HepG2 (cell line): Measurements from ENCODE around the gene MBD2. TPM values are rescaled to one million over a fixed set of nuclear protein-coding genes. Genes with fewer than 3 reads are reported as not detected.
A peak's percentile ranks its signal among the peaks of the same experiment; 100 is the strongest.

Source experiments
- ATAC-seq: fragments of 200-7000 bp; cut with Tn5 transposase; 3 replicates; pipeline ENCODE4 v1.9.1; 2020; ENCODE audit warnings: mild to moderate bottlenecking, moderate library complexity
- BruUV-seq: library from RNA; stranded (reverse); fragments of 400-500 nt; replicated peaks from 2 replicates; lab custom pipeline; 2021; lab: Mats Ljungman, UMichigan
- CTCF ChIA-PET: fragments of 300-600 bp; formaldehyde crosslinking; extraction: SDS; loops from one replicate; lab custom pipeline; 2021; ENCODE audit warnings: low total read pairs, inconsistent platforms, low intra/inter-chr PET ratio; lab: Yijun Ruan, JAX
- POLR2A ChIA-PET: fragments of 350-600 bp; sonication (Branson Sonifier 250); formaldehyde crosslinking; loops from one replicate; lab custom pipeline; 2020; ENCODE audit warnings: antibody characterized with exemption, inconsistent platforms; lab: Yijun Ruan, JAX
- DNase-seq: peaks from one replicate; pipeline ENCODE4 v3.0.0-alpha.2; 2015; ENCODE audit warnings: low spot score
- FAIRE-seq: peaks from 3 replicates; lab custom pipeline; 2011; peaks lifted over from hg19 to GRCh38; lab: Jason Lieb, UNC
- H2AFZ ChIP-seq: one replicate; pipeline ENCODE4 v1.6.1; 2011; ENCODE audit warnings: low read length, inconsistent platforms
- H3K27ac ChIP-seq: fragments of 300-600 bp; 3 replicates; pipeline ENCODE4 v1.8.0; 2011; ENCODE audit warnings: mixed run types, mild to moderate bottlenecking, mixed read lengths, low read length, inconsistent platforms; ENCODE audit not compliant: insufficient read depth; ENCODE audit errors: extremely low read length
- H3K27me3 ChIP-seq, 2 experiments: fragments of 200-600 bp in 1 of 2; 2 replicates in 1 of 2; 3 replicates in 1 of 2; pipeline versions ENCODE4 v1.6.0 to v1.8.0; 2011; ENCODE audit warnings: low read length in 2 of 2, mild to moderate bottlenecking in 2 of 2, moderate library complexity in 2 of 2, inconsistent platforms in 1 of 2; ENCODE audit not compliant: insufficient read depth in 2 of 2, control insufficient read depth in 1 of 2
- H3K36me3 ChIP-seq, 2 experiments: fragments of 200-600 bp in 1 of 2; replicated peaks in 1 of 2; 2 replicates in 1 of 2; 3 replicates in 1 of 2; pipeline versions ENCODE4 v1.5.1 to v1.8.0; 2011; ENCODE audit warnings: low read length in 2 of 2, inconsistent platforms in 1 of 2; ENCODE audit not compliant: insufficient read depth in 2 of 2, control insufficient read depth in 1 of 2
- H3K4me1 ChIP-seq: 2 replicates; pipeline ENCODE4 v1.5.1; 2012; ENCODE audit warnings: low read length, inconsistent platforms; ENCODE audit not compliant: insufficient read depth
- H3K4me2 ChIP-seq: 2 replicates; pipeline ENCODE4 v1.6.0; 2011; ENCODE audit warnings: low read depth, low read length, inconsistent platforms
- H3K4me3 ChIP-seq, 3 experiments: fragments of 200-600 bp in 1 of 3; sonication (generic), shearing (Covaris generic) in 1 of 3; replicated peaks in 1 of 3; 2 replicates each; pipeline ENCODE4 v1.5.1; 2011 to 2016; ENCODE audit warnings: low read length in 3 of 3, inconsistent platforms in 2 of 3, low read depth in 2 of 3, mild to moderate bottlenecking in 2 of 3, control low read depth in 1 of 3, mixed read lengths in 1 of 3; ENCODE audit not compliant: insufficient read depth in 1 of 3
- H3K79me2 ChIP-seq: one replicate; pipeline ENCODE4 v1.6.1; 2011; ENCODE audit warnings: low read length, inconsistent platforms; ENCODE audit not compliant: insufficient read depth
- H3K9ac ChIP-seq: 2 replicates; pipeline ENCODE4 v1.6.0; 2011; ENCODE audit warnings: mild to moderate bottlenecking, low read depth, low read length, inconsistent platforms; ENCODE audit not compliant: insufficient read depth
- H3K9me3 ChIP-seq: 2 replicates; pipeline ENCODE4 v1.5.1; 2012; ENCODE audit warnings: mild to moderate bottlenecking, low read length
- H4K20me1 ChIP-seq: 2 replicates; pipeline ENCODE4 v1.6.0; 2011; ENCODE audit warnings: inconsistent platforms, mild to moderate bottlenecking, low read length, moderate library complexity; ENCODE audit not compliant: insufficient read depth
- MAFF ChIP-seq: IDR thresholded peaks from 2 replicates; pipeline ENCODE4 v1.6.1; 2011; ENCODE audit warnings: low read depth, low read length, improper control_type of control experiment
- MAFK ChIP-seq, 2 experiments: IDR thresholded peaks in 1 of 2; conservative IDR thresholded peaks in 1 of 2; 2 replicates each; pipeline ENCODE4 v1.6.1; 2011; ENCODE audit warnings: improper control_type of control experiment in 2 of 2, low read length in 2 of 2
- ZNF775 ChIP-seq: sonication (generic); formaldehyde crosslinking; IDR thresholded peaks from 2 replicates; pipeline ENCODE4 v1.4.0; 2020; ENCODE audit warnings: missing genetic modification reagents, mild to moderate bottlenecking, moderate library complexity, borderline replicate concordance
- WGBS: methylation state at CpG from one replicate; pipeline ENCODE4 v1.1.6; 2017; ENCODE audit warnings: low lambda C conversion rate; 5-methylcytosine and 5-hydroxymethylcytosine counted together
- in situ Hi-C: cut with HindIII; loops from 2 replicates; pipeline ENCODE4 v1.10.0; 2017; ENCODE audit warnings: low pct_unique_long_range_greater_than_20kb; ENCODE audit not compliant: extremely low pct_ligation_motif_present
- intact Hi-C: fragments of 100-400 bp; cut with micrococcal nuclease; formaldehyde crosslinking; loops from one replicate; pipeline ENCODE4 v1.10.0; 2022; ENCODE audit not compliant: unreplicated experiment
- polyA plus RNA-seq, 8 experiments: library from polyadenylated mRNA; depleted of rRNA in 3 of 8; stranded (reverse) in 7 of 8; unstranded in 1 of 8; fragments of >200 nt; fragmentation: Illumina TruSeq in 4 of 8; extraction: Trizol in 4 of 8; gene quantifications; 2 replicates each; pipeline versions ENCODE4 v1.2.1 to v1.2.3, GENCODE V29; 2011 to 2016; ENCODE audit warnings: low read depth in 4 of 8, missing spikeins in 1 of 8, mixed read lengths in 1 of 8; ENCODE audit not compliant: insufficient read depth in 1 of 8
- total RNA-seq, 5 experiments: library from RNA; depleted of rRNA; stranded (reverse); fragments of >200 nt; fragmentation: Illumina TruSeq; extraction: Trizol; gene quantifications; 2 replicates each; pipeline ENCODE4 v1.2.3, GENCODE V29; 2016; ENCODE audit warnings: low read depth in 1 of 5
- TF ChIP-seq, protein P1 (sequence below): IDR thresholded peaks from 2 replicates; pipeline ENCODE4 v1.6.1; 2016; ENCODE audit warnings: low read depth, missing genetic modification reagents, missing compliant biosample characterization
- TF ChIP-seq, protein P2 (sequence below): sonication (generic); formaldehyde crosslinking; IDR thresholded peaks from 2 replicates; pipeline ENCODE4 v1.4.0; 2020; ENCODE audit warnings: missing genetic modification reagents

The MBD2 gene
- total and polyA plus RNA-seq, 2 of the 13 experiments (the other 11 are each of a cell fraction or from before 2014, with no cell fraction given) = 19.1 to 38.5 TPM

DNA sequence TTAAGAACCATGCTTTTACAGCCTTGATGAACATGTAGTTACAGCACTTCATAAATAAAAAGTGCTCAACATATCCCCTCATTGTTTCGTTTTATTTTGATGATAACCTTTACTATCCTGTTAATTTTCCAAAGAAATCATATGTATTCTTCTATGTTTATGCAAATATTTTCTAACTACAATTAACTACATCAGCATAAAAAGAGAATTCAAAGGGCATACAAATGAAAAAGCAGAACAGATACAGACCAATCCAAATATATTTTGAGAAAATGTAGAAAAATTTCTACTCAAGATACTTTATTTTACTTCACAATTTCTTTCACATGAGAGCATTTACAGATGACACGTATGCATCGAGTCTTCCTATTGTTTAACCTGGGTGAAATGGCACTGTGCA lies 69.1 kb downstream of the MBD2 start:
- H2AFZ ChIP-seq = no peak overlapping the region
- in situ Hi-C loops = no loop called here
- POLR2A ChIA-PET = no interaction called here
- H3K27ac ChIP-seq = no peak overlapping the region
- H3K9me3 ChIP-seq = no peaks in the 10 kb centered on the region
- no peak for TF ChIP-seq ZNF775 (CRISPR knock-in tag)
- TF ChIP-seq, protein P1, sequence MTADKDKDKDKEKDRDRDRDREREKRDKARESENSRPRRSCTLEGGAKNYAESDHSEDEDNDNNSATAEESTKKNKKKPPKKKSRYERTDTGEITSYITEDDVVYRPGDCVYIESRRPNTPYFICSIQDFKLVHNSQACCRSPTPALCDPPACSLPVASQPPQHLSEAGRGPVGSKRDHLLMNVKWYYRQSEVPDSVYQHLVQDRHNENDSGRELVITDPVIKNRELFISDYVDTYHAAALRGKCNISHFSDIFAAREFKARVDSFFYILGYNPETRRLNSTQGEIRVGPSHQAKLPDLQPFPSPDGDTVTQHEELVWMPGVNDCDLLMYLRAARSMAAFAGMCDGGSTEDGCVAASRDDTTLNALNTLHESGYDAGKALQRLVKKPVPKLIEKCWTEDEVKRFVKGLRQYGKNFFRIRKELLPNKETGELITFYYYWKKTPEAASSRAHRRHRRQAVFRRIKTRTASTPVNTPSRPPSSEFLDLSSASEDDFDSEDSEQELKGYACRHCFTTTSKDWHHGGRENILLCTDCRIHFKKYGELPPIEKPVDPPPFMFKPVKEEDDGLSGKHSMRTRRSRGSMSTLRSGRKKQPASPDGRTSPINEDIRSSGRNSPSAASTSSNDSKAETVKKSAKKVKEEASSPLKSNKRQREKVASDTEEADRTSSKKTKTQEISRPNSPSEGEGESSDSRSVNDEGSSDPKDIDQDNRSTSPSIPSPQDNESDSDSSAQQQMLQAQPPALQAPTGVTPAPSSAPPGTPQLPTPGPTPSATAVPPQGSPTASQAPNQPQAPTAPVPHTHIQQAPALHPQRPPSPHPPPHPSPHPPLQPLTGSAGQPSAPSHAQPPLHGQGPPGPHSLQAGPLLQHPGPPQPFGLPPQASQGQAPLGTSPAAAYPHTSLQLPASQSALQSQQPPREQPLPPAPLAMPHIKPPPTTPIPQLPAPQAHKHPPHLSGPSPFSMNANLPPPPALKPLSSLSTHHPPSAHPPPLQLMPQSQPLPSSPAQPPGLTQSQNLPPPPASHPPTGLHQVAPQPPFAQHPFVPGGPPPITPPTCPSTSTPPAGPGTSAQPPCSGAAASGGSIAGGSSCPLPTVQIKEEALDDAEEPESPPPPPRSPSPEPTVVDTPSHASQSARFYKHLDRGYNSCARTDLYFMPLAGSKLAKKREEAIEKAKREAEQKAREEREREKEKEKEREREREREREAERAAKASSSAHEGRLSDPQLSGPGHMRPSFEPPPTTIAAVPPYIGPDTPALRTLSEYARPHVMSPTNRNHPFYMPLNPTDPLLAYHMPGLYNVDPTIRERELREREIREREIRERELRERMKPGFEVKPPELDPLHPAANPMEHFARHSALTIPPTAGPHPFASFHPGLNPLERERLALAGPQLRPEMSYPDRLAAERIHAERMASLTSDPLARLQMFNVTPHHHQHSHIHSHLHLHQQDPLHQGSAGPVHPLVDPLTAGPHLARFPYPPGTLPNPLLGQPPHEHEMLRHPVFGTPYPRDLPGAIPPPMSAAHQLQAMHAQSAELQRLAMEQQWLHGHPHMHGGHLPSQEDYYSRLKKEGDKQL (CRISPR knock-in tag) = no peak
- TF ChIP-seq, protein P2, sequence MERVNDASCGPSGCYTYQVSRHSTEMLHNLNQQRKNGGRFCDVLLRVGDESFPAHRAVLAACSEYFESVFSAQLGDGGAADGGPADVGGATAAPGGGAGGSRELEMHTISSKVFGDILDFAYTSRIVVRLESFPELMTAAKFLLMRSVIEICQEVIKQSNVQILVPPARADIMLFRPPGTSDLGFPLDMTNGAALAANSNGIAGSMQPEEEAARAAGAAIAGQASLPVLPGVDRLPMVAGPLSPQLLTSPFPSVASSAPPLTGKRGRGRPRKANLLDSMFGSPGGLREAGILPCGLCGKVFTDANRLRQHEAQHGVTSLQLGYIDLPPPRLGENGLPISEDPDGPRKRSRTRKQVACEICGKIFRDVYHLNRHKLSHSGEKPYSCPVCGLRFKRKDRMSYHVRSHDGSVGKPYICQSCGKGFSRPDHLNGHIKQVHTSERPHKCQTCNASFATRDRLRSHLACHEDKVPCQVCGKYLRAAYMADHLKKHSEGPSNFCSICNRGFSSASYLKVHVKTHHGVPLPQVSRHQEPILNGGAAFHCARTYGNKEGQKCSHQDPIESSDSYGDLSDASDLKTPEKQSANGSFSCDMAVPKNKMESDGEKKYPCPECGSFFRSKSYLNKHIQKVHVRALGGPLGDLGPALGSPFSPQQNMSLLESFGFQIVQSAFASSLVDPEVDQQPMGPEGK (CRISPR knock-in tag) = no peak
- TF ChIP-seq MAFF = peak; percentile 23; the same call in 1 of the 2 replicates
- peak; percentile 25 to 60; a peak in 3 of 4 replicates for TF ChIP-seq MAFK (conservative IDR thresholded peaks at IDR 0.05 in 1 of 2, IDR thresholded peaks at IDR 0.05 in 1 of 2; ENCODE audit: low read length in 2 of 2)
- TF ChIP-seq, all 625 proteins: peak for 2
- DNase-seq (no peak), FAIRE-seq (no peak), ATAC-seq (no peak)
- Histone ChIP-seq H3K4me1 (no peaks in the 10 kb centered on the region), H3K27me3 (no peaks in the 10 kb centered on the region), H3K4me2 (no peak overlapping the region), H3K36me3 (peaks cover 7 to 36% of the 10 kb centered on the region in 2 experiments), H4K20me1 (no peaks in the 10 kb centered on the region), H3K9ac (no peak overlapping the region), H3K79me2 (no peaks in the 10 kb centered on the region), H3K4me3 (no peak overlapping the region)
- intact Hi-C loops = no loop called here
- CTCF ChIA-PET = no interaction called here
- BruUV-seq = no TSS peak
- WGBS = 97% methylated on average over 3 of the region's 3 CpGs
